Left ventricle myocardium inferior (tissue), 1 donor: Measurements from ENCODE around the gene BCAP31. TPM values are rescaled to one million over a fixed set of nuclear protein-coding genes. Genes with fewer than 3 reads are reported as not detected.

Experiments
- DNase-seq: peaks from one replicate; pipeline ENCODE4 v3.0.0-alpha.2; 2020
- H3K27ac ChIP-seq: fragments of 200-600 bp; replicated peaks from 2 replicates; pipeline ENCODE4 v1.8.0; 2021
- H3K27me3 ChIP-seq: fragments of 200-600 bp; 2 replicates; pipeline ENCODE4 v1.8.0; 2021; ENCODE audit warnings: low read depth
- H3K36me3 ChIP-seq: fragments of 200-600 bp; 2 replicates; pipeline ENCODE4 v1.8.0; 2021
- H3K4me1 ChIP-seq: fragments of 200-600 bp; 2 replicates; pipeline ENCODE4 v1.8.0; 2021
- H3K4me3 ChIP-seq: fragments of 200-600 bp; 2 replicates; pipeline ENCODE4 v1.8.0; 2021; ENCODE audit warnings: mild to moderate bottlenecking, moderate library complexity
- H3K9me3 ChIP-seq: fragments of 200-600 bp; replicated peaks from 2 replicates; pipeline ENCODE4 v1.8.0; 2021
- intact Hi-C: fragments of 100-400 bp; cut with micrococcal nuclease; formaldehyde crosslinking; loops from one replicate; pipeline ENCODE4 v1.11.0; 2022
- long read RNA-seq: library from polyadenylated mRNA; unstranded; transcript quantifications from one replicate; pipeline ENCODE4 v2.0.0, GENCODE V29; 2021
- total RNA-seq: library from RNA; stranded (reverse); fragmentation: NEBNext Ultra II Directional; extraction: Animal tissue kit (Norgen Biotek cat#: 25700); gene quantifications from one replicate; pipeline ENCODE4 v1.2.1, GENCODE V29; 2021
- TF ChIP-seq, protein P1 (sequence below): fragments of 200-600 bp; IDR thresholded peaks from 2 replicates; pipeline ENCODE4 v1.8.0; 2021; ENCODE audit warnings: antibody characterized with exemption, mild to moderate bottlenecking, borderline replicate concordance
- donor health status: DM: no; HTN: yes; CAD: no; lungs with severe emphysema.

The BCAP31 gene
- total RNA-seq = 80.8 TPM
- long read RNA-seq, transcript BCAP31-201 (8 exons, 1,643 nt) = major isoform, 189 of 225 reads
- long read RNA-seq, transcript BCAP31-207 (8 exons, 1,824 nt) = minor isoform, 5 of 225 reads
- long read RNA-seq, partial matches to known transcripts = 15 of 225 reads
- long read RNA-seq, other reads (novel, unspliced or antisense) = 14 of 225 reads

GRCh38 chrX:153724252-153725038 is at the start of gene BCAP31, which contains the start of gene ABCD1:
BCAP31 (minus strand) TSS chrX:153724387; CDS start chrX:153723244, 1,143 bp downstream.
ABCD1 (plus strand) TSS chrX:153724856; CDS start chrX:153725267, 411 bp downstream.
- intact Hi-C loops = no loop called here
- Histone ChIP-seq H3K27ac (peak within 1 kb of the TSS; percentile 93), H3K4me3 (peak within 1 kb of the TSS; percentile 81), H3K4me1 (peaks cover 68% of the 10 kb centered on the region), H3K9me3 (no peaks in the 10 kb centered on the region), H3K36me3 (peaks cover 20% of the 10 kb centered on the region), H3K27me3 (no peaks in the 10 kb centered on the region)
- peak; percentile 88 for DNase-seq
- TF ChIP-seq, protein P1, sequence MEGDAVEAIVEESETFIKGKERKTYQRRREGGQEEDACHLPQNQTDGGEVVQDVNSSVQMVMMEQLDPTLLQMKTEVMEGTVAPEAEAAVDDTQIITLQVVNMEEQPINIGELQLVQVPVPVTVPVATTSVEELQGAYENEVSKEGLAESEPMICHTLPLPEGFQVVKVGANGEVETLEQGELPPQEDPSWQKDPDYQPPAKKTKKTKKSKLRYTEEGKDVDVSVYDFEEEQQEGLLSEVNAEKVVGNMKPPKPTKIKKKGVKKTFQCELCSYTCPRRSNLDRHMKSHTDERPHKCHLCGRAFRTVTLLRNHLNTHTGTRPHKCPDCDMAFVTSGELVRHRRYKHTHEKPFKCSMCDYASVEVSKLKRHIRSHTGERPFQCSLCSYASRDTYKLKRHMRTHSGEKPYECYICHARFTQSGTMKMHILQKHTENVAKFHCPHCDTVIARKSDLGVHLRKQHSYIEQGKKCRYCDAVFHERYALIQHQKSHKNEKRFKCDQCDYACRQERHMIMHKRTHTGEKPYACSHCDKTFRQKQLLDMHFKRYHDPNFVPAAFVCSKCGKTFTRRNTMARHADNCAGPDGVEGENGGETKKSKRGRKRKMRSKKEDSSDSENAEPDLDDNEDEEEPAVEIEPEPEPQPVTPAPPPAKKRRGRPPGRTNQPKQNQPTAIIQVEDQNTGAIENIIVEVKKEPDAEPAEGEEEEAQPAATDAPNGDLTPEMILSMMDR = no peak

DNA sequence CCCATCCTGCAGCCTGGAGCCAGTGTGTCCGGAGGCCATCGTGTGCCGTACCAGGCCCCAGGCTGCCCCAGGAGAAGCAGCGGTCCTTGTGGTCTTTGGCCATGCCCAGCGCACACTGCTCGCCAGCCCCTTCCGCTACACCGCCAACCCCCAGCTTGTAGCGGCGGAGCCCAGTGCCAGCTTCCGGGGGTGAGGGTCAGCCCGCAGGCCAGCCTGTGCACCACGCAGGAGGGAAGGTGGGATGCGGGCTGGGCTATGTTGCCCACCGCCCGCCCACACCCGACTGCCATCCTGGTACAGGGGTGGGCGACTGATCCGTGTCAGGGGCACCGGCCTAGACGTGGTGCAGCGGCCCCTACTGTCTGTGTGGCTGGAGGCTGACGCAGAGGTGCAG is 49.0 kb upstream of the BCAP31 start:
- no peak for DNase-seq
- TF ChIP-seq, protein P1 = no peak

DNA sequence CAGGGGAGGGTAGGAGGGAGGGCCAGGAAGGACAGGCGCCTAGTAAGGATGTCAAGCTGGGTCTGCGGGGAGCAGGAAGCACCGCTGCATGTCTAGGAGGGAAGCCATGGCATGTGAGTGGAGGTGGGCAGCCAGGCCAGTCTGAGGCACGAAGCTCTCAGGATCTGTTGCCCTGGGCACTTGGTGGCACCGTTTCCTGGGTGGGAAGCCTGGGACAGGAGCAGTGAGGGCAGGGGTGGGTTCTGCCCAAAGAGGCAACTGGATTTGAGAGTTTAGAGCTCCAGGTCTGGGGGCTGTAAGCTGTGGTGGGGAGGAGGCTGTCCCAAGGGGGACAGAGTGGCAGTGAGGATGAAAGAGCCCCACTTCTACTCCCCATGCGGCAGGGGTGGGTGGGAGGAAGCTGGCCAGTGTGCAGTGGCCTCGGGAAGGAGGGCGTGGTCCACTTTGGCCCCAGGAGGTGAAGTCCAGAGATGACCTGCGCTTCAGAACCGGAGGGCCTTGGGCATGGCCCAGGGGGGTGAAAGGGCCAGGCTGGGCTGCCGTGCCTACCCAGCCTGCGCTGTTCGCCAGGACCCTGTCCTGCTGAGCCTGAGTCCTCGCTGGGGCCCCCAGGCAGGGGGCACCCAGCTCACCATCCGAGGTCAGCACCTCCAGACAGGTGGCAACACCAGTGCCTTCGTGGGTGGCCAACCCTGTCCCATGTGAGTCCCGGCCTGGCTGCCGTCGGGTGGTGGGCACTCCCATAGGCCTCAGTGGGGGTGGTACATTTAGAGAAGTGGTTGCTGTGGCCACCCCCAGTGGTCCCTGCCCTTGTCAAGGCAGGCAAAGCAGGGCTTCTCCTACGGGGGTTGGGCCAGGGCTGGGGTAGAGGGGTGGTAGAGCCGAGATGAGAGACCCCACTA is 48.4 kb upstream of the BCAP31 start:
- no peaks in the 10 kb centered on the region for H3K9me3 ChIP-seq
- TF ChIP-seq, protein P1 = no peak
- no peaks in the 10 kb centered on the region for H3K4me1 ChIP-seq
- H3K36me3 ChIP-seq = no peaks in the 10 kb centered on the region
- no peak overlapping the region for H3K27ac ChIP-seq
- H3K27me3 ChIP-seq = no peaks in the 10 kb centered on the region
- intact Hi-C loops = no loop called here
- DNase-seq = no peak
- H3K4me3 ChIP-seq = no peak overlapping the region

More for the DNA sequence above, 49.0 kb upstream of the BCAP31 start:
- Histone ChIP-seq H3K4me1 (no peaks in the 10 kb centered on the region), H3K9me3 (no peaks in the 10 kb centered on the region), H3K4me3 (no peak overlapping the region), H3K27ac (no peak overlapping the region), H3K36me3 (no peaks in the 10 kb centered on the region), H3K27me3 (no peaks in the 10 kb centered on the region)
- intact Hi-C loops = no loop called here

- TF ChIP-seq, protein P1 = no peak
- H3K36me3 ChIP-seq = no peaks in the 10 kb centered on the region
- H3K27ac ChIP-seq = no peak overlapping the region
- no peak overlapping the region for H3K4me3 ChIP-seq
- no peaks in the 10 kb centered on the region for H3K9me3 ChIP-seq
- H3K27me3 ChIP-seq = no peaks in the 10 kb centered on the region
- intact Hi-C loops = no loop called here
- no peak for DNase-seq
- no peaks in the 10 kb centered on the region for H3K4me1 ChIP-seq
These were observed 47.5 kb upstream of the BCAP31 start for GRCh38 chrX:153771415-153772315.
